ENCODE measurements around the gene NEU2. TPM values are rescaled to one million over a fixed set of nuclear protein-coding genes. Genes with fewer than 3 reads are reported as not detected.

NEU2 gene
- total and polyA plus RNA-seq, 4 donors = not detected

GRCh38 chr2:233040571-233040970 is 8.1 kb downstream of the NEU2 start:
- 95% methylated on average over 4 of the region's 4 CpGs for WGBS
- Histone ChIP-seq H3K27ac (ENCODE audit: low read depth in 1 of 2, low read length in 2 of 2) (no peak overlapping the region), H3K27me3 (ENCODE audit: control insufficient read depth in 4 of 4, insufficient read depth in 4 of 4, low read length in 3 of 4) (no peaks in the 10 kb centered on the region), H3K9ac (ENCODE audit: low read depth in 1 of 2, low read length in 2 of 2) (no peak overlapping the region), H3K4me3 (ENCODE audit: low read depth in 1 of 3, low read length in 3 of 3) (no peak overlapping the region), H3K9me3 (ENCODE audit: control insufficient read depth in 4 of 4, low read length in 3 of 4) (no peaks in the 10 kb centered on the region), H3K36me3 (ENCODE audit: control insufficient read depth in 4 of 4, insufficient read depth in 3 of 4, low read depth in 1 of 4, low read length in 3 of 4) (no peaks in the 10 kb centered on the region), H3K4me1 (ENCODE audit: control insufficient read depth in 4 of 4, insufficient read depth in 4 of 4, low read length in 3 of 4) (peaks cover 0 to 5% (median 4%) of the 10 kb centered on the region in 4 donors)
- TF ChIP-seq SP1 (IDR thresholded peaks at IDR 0.05) (no peak), FOXA2 (IDR thresholded peaks at IDR 0.05) (no peak), EGR1 (IDR thresholded peaks at IDR 0.05; ENCODE audit: low read depth in 2 of 2) (no peak), HNF4G (IDR thresholded peaks at IDR 0.05) (no peak), TAF1 (conservative IDR thresholded peaks at IDR 0.05) (no peak), RXRA (IDR thresholded peaks at IDR 0.05) (no peak), MAX (IDR thresholded peaks at IDR 0.05) (no peak), GABPA (IDR thresholded peaks at IDR 0.05 in 1 of 2, conservative IDR thresholded peaks at IDR 0.05 in 1 of 2) (no peak), CTCF (IDR thresholded peaks at IDR 0.05; ENCODE audit: low read depth, low read length, missing input control) (no peak), YY1 (IDR thresholded peaks at IDR 0.05) (no peak), HNF4A (conservative IDR thresholded peaks at IDR 0.05) (no peak), RAD21 (IDR thresholded peaks at IDR 0.05) (no peak), FOXA1 (IDR thresholded peaks at IDR 0.05) (no peak), NR2F2 (IDR thresholded peaks at IDR 0.05) (no peak)
- TF ChIP-seq, protein P1, sequence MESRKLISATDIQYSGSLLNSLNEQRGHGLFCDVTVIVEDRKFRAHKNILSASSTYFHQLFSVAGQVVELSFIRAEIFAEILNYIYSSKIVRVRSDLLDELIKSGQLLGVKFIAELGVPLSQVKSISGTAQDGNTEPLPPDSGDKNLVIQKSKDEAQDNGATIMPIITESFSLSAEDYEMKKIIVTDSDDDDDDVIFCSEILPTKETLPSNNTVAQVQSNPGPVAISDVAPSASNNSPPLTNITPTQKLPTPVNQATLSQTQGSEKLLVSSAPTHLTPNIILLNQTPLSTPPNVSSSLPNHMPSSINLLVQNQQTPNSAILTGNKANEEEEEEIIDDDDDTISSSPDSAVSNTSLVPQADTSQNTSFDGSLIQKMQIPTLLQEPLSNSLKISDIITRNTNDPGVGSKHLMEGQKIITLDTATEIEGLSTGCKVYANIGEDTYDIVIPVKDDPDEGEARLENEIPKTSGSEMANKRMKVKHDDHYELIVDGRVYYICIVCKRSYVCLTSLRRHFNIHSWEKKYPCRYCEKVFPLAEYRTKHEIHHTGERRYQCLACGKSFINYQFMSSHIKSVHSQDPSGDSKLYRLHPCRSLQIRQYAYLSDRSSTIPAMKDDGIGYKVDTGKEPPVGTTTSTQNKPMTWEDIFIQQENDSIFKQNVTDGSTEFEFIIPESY (IDR thresholded peaks at IDR 0.05) = no peak
- TF ChIP-seq, protein P2, sequence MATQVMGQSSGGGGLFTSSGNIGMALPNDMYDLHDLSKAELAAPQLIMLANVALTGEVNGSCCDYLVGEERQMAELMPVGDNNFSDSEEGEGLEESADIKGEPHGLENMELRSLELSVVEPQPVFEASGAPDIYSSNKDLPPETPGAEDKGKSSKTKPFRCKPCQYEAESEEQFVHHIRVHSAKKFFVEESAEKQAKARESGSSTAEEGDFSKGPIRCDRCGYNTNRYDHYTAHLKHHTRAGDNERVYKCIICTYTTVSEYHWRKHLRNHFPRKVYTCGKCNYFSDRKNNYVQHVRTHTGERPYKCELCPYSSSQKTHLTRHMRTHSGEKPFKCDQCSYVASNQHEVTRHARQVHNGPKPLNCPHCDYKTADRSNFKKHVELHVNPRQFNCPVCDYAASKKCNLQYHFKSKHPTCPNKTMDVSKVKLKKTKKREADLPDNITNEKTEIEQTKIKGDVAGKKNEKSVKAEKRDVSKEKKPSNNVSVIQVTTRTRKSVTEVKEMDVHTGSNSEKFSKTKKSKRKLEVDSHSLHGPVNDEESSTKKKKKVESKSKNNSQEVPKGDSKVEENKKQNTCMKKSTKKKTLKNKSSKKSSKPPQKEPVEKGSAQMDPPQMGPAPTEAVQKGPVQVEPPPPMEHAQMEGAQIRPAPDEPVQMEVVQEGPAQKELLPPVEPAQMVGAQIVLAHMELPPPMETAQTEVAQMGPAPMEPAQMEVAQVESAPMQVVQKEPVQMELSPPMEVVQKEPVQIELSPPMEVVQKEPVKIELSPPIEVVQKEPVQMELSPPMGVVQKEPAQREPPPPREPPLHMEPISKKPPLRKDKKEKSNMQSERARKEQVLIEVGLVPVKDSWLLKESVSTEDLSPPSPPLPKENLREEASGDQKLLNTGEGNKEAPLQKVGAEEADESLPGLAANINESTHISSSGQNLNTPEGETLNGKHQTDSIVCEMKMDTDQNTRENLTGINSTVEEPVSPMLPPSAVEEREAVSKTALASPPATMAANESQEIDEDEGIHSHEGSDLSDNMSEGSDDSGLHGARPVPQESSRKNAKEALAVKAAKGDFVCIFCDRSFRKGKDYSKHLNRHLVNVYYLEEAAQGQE (IDR thresholded peaks at IDR 0.05) = no peak
- DNase-seq (ENCODE audit: low spot score) = no peak

GRCh38 chr2:233041722-233042323 is 9.4 kb downstream of the NEU2 start:
- no peaks in the 10 kb centered on the region for H3K9me3 ChIP-seq (ENCODE audit: control insufficient read depth in 4 of 4, low read length in 3 of 4)
- 82% methylated on average over 10 of the region's 10 CpGs for WGBS
- TF ChIP-seq NR2F2 (IDR thresholded peaks at IDR 0.05) (no peak), EGR1 (IDR thresholded peaks at IDR 0.05; ENCODE audit: low read depth in 2 of 2) (no peak), HNF4G (IDR thresholded peaks at IDR 0.05) (no peak), RAD21 (IDR thresholded peaks at IDR 0.05) (no peak), TAF1 (conservative IDR thresholded peaks at IDR 0.05) (no peak)
- no peak overlapping the region for H3K4me3 ChIP-seq (ENCODE audit: low read depth in 1 of 3, low read length in 3 of 3)
- H3K27ac ChIP-seq (ENCODE audit: low read depth in 1 of 2, low read length in 2 of 2) = no peak overlapping the region
- no peak for DNase-seq (ENCODE audit: low spot score)
- no peak overlapping the region for H3K9ac ChIP-seq (ENCODE audit: low read depth in 1 of 2, low read length in 2 of 2)
- no peaks in the 10 kb centered on the region for H3K27me3 ChIP-seq (ENCODE audit: control insufficient read depth in 4 of 4, insufficient read depth in 4 of 4, low read length in 3 of 4)
- peaks cover 0 to 5% (median 4%) of the 10 kb centered on the region in 4 donors for H3K4me1 ChIP-seq (ENCODE audit: control insufficient read depth in 4 of 4, insufficient read depth in 4 of 4, low read length in 3 of 4)
- H3K36me3 ChIP-seq (ENCODE audit: control insufficient read depth in 4 of 4, insufficient read depth in 3 of 4, low read depth in 1 of 4, low read length in 3 of 4) = no peaks in the 10 kb centered on the region
